K562 (cell line): ENCODE results near the gene VPS13D. TPM values are rescaled to one million over a fixed set of nuclear protein-coding genes. Genes with fewer than 3 reads are reported as not detected.

ENCODE experiments used
- CEBPB ChIP-seq: fragments of 450-650 bp; IDR thresholded peaks from 2 replicates; pipeline ENCODE4 v1.6.1; 2016; ENCODE audit warnings: missing genetic modification characterization, missing compliant biosample characterization
- EGR1 ChIP-seq: fragments of 450-650 bp; conservative IDR thresholded peaks from 2 replicates; pipeline ENCODE4 v1.6.1; 2017; ENCODE audit warnings: mild to moderate bottlenecking
- KDM2B ChIP-seq: fragments of 250-450 bp; sonication (Bioruptor Pico); IDR thresholded peaks from 2 replicates; pipeline ENCODE4 v1.8.0; 2021; ENCODE audit warnings: mild to moderate bottlenecking, moderate library complexity
- PHF21A ChIP-seq: fragments of 450-650 bp; IDR thresholded peaks from 2 replicates; pipeline ENCODE4 v1.6.1; 2017; ENCODE audit warnings: low read depth, borderline replicate concordance
- SRSF9 ChIP-seq: fragments of 200-400 bp; formaldehyde crosslinking; IDR thresholded peaks from 2 replicates; pipeline ENCODE4 v1.6.1; 2017; ENCODE audit warnings: low read depth, low read length, borderline replicate concordance
- TCFL5 ChIP-seq: fragments of 250-450 bp; sonication (Bioruptor Pico); conservative IDR thresholded peaks from 2 replicates; pipeline ENCODE4 v1.6.1; 2021; ENCODE audit warnings: mild to moderate bottlenecking, moderate library complexity, matching md5 sums
- ZKSCAN1 ChIP-seq: fragments of 150-350 bp; IDR thresholded peaks from 2 replicates; pipeline ENCODE4 v1.6.1; 2016; ENCODE audit warnings: low read depth, low read length
- ZNF140 ChIP-seq: fragments of 250-450 bp; sonication (Bioruptor Pico); IDR thresholded peaks from 2 replicates; pipeline ENCODE4 v1.8.0; 2021; ENCODE audit warnings: moderate library complexity, mild to moderate bottlenecking, inconsistent platforms
- ZNF408 ChIP-seq: fragments of 250-450 bp; sonication (Bioruptor Pico); IDR thresholded peaks from 2 replicates; pipeline ENCODE4 v1.4.0; 2020; ENCODE audit warnings: low read depth, mild to moderate bottlenecking, moderate library complexity
- ZNF436 ChIP-seq: fragments of 250-450, 450-650 bp; sonication (Bioruptor Pico); formaldehyde crosslinking; IDR thresholded peaks from 2 replicates; pipeline ENCODE4 v1.7.0; 2020; ENCODE audit warnings: mild to moderate bottlenecking
- ZNF696 ChIP-seq: fragments of 250-450 bp; sonication (Bioruptor Pico); conservative IDR thresholded peaks from 2 replicates; pipeline ENCODE4 v1.4.0; 2020; ENCODE audit warnings: mild to moderate bottlenecking, moderate library complexity
- polyA plus RNA-seq, 8 experiments: library from polyadenylated mRNA; depleted of rRNA in 4 of 8; stranded (reverse) in 5 of 8; unstranded in 3 of 8; fragments of >200 nt; fragmentation: Nextera tagmentation in 2 of 8; fragmentation: Illumina TruSeq in 1 of 8; extraction: Ambion mirVana in 2 of 8; extraction: Trizol in 1 of 8; gene quantifications; 2 replicates each; pipeline versions ENCODE4 v1.2.1 to v1.2.3, GENCODE V29; 2011 to 2014; ENCODE audit warnings: inconsistent platforms in 1 of 8, missing spikeins in 1 of 8
- total RNA-seq, 7 experiments: library from RNA; depleted of rRNA in 6 of 7; stranded (reverse); fragments of >200 nt in 6 of 7; fragmentation: Illumina TruSeq in 2 of 7; extraction: Trizol in 2 of 7; gene quantifications; 2 replicates each; pipeline versions ENCODE4 v1.2.1 to v1.2.3, GENCODE V29; 2011 to 2021; ENCODE audit warnings: low replicate concordance in 1 of 7
- TF ChIP-seq, protein P1 (sequence below), 2 experiments: fragments of 450-650 bp; formaldehyde crosslinking in 1 of 2; IDR thresholded peaks; 2 replicates each; pipeline versions ENCODE4 v1.4.0 to v1.6.1; 2014 to 2020; ENCODE audit warnings: mild to moderate bottlenecking in 2 of 2, borderline replicate concordance in 1 of 2, low read depth in 1 of 2
- TF ChIP-seq, protein P2 (sequence below), 2 experiments: IDR thresholded peaks; 2 replicates each; pipeline ENCODE4 v1.6.1; 2011; ENCODE audit warnings: borderline replicate concordance in 1 of 2, control low read depth in 1 of 2, low read depth in 1 of 2, low read length in 1 of 2, mild to moderate bottlenecking in 1 of 2, mixed read lengths in 1 of 2, moderate library complexity in 1 of 2; ENCODE audit not compliant: insufficient read depth in 1 of 2, insufficient read length in 1 of 2, poor library complexity in 1 of 2, severe bottlenecking in 1 of 2; ENCODE audit errors: extremely low read depth in 1 of 2
- TF ChIP-seq, protein P3 (sequence below): fragments of 250-450 bp; sonication (Bioruptor Pico); IDR thresholded peaks from 2 replicates; pipeline ENCODE4 v1.5.1; 2021; ENCODE audit warnings: mild to moderate bottlenecking
- TF ChIP-seq, protein P4 (sequence below), 2 experiments: fragments of 450-650 bp; conservative IDR thresholded peaks; 2 replicates each; pipeline ENCODE4 v1.6.1; 2017; ENCODE audit warnings: mild to moderate bottlenecking in 2 of 2, moderate library complexity in 2 of 2

VPS13D gene
- total and polyA plus RNA-seq, 9 of the 15 experiments (the other 6 are each of a cell fraction or from before 2014, with no cell fraction given), result 6.1 to 51.5 (median 38.5) TPM

DNA sequence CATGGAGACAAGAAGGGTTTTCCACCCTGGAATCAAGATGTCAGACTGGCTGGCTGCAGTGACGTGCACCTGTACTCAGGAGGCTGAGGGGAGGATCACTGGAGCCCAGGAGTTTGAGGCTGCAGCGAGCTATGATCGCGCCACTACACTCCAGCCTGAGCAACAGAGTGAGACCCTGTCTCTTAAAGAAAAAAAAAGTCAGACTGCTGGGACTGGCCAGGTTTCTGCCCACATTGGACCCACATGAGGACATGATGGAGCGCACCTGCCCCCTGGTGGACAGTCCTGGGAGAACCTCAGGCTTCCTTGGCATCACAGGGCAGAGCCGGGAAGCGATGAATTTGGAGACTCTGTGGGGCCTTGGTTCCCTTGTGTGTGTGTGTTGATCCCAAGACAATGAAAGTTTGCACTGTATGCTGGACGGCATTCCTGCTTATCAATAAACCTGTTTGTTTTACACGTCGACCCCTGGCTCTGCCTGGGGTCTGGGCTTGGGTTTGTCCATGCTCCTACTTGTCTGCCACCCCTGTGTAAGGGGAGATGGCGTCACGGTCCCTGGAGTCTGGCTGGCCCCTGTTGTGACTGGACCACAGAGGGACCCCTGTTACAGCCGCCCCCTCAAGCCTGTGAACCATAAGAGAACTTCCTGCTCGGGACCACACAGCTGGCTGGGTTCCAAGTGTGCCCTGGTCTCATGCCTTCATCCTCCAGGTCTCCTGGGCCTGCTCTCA is 20.9 kb upstream of the VPS13D start (continued):
- TF ChIP-seq, protein P1, sequence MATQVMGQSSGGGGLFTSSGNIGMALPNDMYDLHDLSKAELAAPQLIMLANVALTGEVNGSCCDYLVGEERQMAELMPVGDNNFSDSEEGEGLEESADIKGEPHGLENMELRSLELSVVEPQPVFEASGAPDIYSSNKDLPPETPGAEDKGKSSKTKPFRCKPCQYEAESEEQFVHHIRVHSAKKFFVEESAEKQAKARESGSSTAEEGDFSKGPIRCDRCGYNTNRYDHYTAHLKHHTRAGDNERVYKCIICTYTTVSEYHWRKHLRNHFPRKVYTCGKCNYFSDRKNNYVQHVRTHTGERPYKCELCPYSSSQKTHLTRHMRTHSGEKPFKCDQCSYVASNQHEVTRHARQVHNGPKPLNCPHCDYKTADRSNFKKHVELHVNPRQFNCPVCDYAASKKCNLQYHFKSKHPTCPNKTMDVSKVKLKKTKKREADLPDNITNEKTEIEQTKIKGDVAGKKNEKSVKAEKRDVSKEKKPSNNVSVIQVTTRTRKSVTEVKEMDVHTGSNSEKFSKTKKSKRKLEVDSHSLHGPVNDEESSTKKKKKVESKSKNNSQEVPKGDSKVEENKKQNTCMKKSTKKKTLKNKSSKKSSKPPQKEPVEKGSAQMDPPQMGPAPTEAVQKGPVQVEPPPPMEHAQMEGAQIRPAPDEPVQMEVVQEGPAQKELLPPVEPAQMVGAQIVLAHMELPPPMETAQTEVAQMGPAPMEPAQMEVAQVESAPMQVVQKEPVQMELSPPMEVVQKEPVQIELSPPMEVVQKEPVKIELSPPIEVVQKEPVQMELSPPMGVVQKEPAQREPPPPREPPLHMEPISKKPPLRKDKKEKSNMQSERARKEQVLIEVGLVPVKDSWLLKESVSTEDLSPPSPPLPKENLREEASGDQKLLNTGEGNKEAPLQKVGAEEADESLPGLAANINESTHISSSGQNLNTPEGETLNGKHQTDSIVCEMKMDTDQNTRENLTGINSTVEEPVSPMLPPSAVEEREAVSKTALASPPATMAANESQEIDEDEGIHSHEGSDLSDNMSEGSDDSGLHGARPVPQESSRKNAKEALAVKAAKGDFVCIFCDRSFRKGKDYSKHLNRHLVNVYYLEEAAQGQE (IDR thresholded peaks at IDR 0.05; ENCODE audit: borderline replicate concordance), result peak; percentile 96
- TF ChIP-seq, protein P1 (CRISPR knock-in tag; IDR thresholded peaks at IDR 0.05; ENCODE audit: low read depth), result no peak
- TF ChIP-seq SRSF9 (no peak), KDM2B (CRISPR knock-in tag) (no peak), ZNF436 (CRISPR knock-in tag) (no peak), TCFL5 (no peak), PHF21A (no peak), ZNF408 (CRISPR knock-in tag) (no peak), ZNF696 (CRISPR knock-in tag) (no peak), CEBPB (tag) (no peak), EGR1 (no peak), ZNF140 (CRISPR knock-in tag) (no peak), ZKSCAN1 (no peak)
- TF ChIP-seq, protein P2, sequence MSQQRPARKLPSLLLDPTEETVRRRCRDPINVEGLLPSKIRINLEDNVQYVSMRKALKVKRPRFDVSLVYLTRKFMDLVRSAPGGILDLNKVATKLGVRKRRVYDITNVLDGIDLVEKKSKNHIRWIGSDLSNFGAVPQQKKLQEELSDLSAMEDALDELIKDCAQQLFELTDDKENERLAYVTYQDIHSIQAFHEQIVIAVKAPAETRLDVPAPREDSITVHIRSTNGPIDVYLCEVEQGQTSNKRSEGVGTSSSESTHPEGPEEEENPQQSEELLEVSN (IDR thresholded peaks at IDR 0.05; ENCODE audit: borderline replicate concordance in 1 of 2, extremely low read depth in 1 of 2, insufficient read depth in 1 of 2, insufficient read length in 1 of 2, low read depth in 1 of 2, low read length in 1 of 2, poor library complexity in 1 of 2, severe bottlenecking in 1 of 2), result no peak
- TF ChIP-seq, protein P3, sequence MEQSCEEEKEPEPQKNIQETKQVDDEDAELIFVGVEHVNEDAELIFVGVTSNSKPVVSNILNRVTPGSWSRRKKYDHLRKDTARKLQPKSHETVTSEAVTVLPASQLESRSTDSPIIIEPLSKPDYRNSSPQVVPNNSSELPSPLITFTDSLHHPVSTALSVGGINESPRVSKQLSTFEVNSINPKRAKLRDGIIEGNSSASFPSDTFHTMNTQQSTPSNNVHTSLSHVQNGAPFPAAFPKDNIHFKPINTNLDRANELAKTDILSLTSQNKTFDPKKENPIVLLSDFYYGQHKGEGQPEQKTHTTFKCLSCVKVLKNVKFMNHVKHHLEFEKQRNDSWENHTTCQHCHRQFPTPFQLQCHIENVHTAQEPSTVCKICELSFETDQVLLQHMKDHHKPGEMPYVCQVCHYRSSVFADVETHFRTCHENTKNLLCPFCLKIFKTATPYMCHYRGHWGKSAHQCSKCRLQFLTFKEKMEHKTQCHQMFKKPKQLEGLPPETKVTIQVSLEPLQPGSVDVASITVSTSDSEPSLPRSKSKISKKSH (CRISPR knock-in tag), result no peak
- TF ChIP-seq, protein P4, sequence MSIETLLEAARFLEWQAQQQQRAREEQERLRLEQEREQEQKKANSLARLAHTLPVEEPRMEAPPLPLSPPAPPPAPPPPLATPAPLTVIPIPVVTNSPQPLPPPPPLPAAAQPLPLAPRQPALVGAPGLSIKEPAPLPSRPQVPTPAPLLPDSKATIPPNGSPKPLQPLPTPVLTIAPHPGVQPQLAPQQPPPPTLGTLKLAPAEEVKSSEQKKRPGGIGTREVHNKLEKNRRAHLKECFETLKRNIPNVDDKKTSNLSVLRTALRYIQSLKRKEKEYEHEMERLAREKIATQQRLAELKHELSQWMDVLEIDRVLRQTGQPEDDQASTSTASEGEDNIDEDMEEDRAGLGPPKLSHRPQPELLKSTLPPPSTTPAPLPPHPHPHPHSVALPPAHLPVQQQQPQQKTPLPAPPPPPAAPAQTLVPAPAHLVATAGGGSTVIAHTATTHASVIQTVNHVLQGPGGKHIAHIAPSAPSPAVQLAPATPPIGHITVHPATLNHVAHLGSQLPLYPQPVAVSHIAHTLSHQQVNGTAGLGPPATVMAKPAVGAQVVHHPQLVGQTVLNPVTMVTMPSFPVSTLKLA (conservative IDR thresholded peaks at IDR 0.05), result no peak
